ENCODE measurements around the gene C12orf56. TPM values are rescaled to one million over a fixed set of nuclear protein-coding genes. Genes with fewer than 3 reads are reported as not detected.
A peak's percentile ranks its signal among the peaks of the same experiment; 100 is the strongest.
"Not testable (repeated sequence)": the region's sequence is repeated elsewhere in the genome, so short reads cannot be mapped to it uniquely, and the experiment has no call there.

The C12orf56 gene
- total RNA-seq, 1 donor from 2014 or later, result 0.41 TPM

- FAIRE-seq; DNase-seq (ENCODE audit: low spot score in 2 of 2): not testable (repeated sequence)
Measured at GRCh38 chr12:64319540-64320225, 70.9 kb downstream of the C12orf56 start.

- FAIRE-seq (no peak), DNase-seq (ENCODE audit: low spot score in 2 of 2) (peak in 1 of 2 donors; percentile 16)
Measured at GRCh38 chr12:64318605-64319004, 72.0 kb downstream of the C12orf56 start.

GRCh38 chr12:64311877-64312276 lies 78.7 kb downstream of the C12orf56 start:
- FAIRE-seq (no peak), DNase-seq (ENCODE audit: low spot score in 2 of 2) (no peak)

GRCh38 chr12:64304571-64304970 lies 86.0 kb downstream of the C12orf56 start:
- no peak for DNase-seq (ENCODE audit: low spot score in 2 of 2)
- no peak for FAIRE-seq

- no peak for FAIRE-seq
- no peak for DNase-seq (ENCODE audit: low spot score in 2 of 2)
Measured at GRCh38 chr12:64299628-64300027, 90.9 kb downstream of the C12orf56 start.

- FAIRE-seq (no peak), DNase-seq (ENCODE audit: low spot score in 2 of 2) (no peak)
Measured at GRCh38 chr12:64296301-64296700, 94.3 kb downstream of the C12orf56 start.

GRCh38 chr12:64293654-64294364 lies 96.7 kb downstream of the C12orf56 start:
- DNase-seq (ENCODE audit: low spot score in 2 of 2) (no peak), FAIRE-seq (no peak)

GRCh38 chr12:64293174-64293573 lies 97.4 kb downstream of the C12orf56 start:
- not testable (repeated sequence) for FAIRE-seq; DNase-seq (ENCODE audit: low spot score in 2 of 2)

GRCh38 chr12:64286521-64286920 lies 104.0 kb downstream of the C12orf56 start:
- DNase-seq (ENCODE audit: low spot score in 2 of 2) (no peak), FAIRE-seq (no peak)

- FAIRE-seq, result no peak
- DNase-seq (ENCODE audit: low spot score in 2 of 2), result no peak
Measured at GRCh38 chr12:64284256-64284655, 106.3 kb downstream of the C12orf56 start.

- no peak for FAIRE-seq
- no peak for DNase-seq (ENCODE audit: low spot score in 2 of 2)
Measured at GRCh38 chr12:64278421-64278820, 112.1 kb downstream of the C12orf56 start.

GRCh38 chr12:64273527-64274403 lies 116.8 kb downstream of the C12orf56 start:
- no peak for FAIRE-seq
- no peak for DNase-seq (ENCODE audit: low spot score in 2 of 2)

- no peak for DNase-seq (ENCODE audit: low spot score in 2 of 2)
- no peak for FAIRE-seq
Measured at GRCh38 chr12:64270411-64270810, 120.1 kb downstream of the C12orf56 start.

- FAIRE-seq (no peak), DNase-seq (ENCODE audit: low spot score in 2 of 2) (no peak)
Measured at GRCh38 chr12:64269161-64269560, 121.4 kb downstream of the C12orf56 start.

- no peak for DNase-seq (ENCODE audit: low spot score in 2 of 2)
- FAIRE-seq, result no peak
Measured at GRCh38 chr12:64268409-64268808, 122.1 kb downstream of the C12orf56 start.

GRCh38 chr12:64265839-64266238 lies 124.7 kb downstream of the C12orf56 start:
- DNase-seq (ENCODE audit: low spot score in 2 of 2) (no peak), FAIRE-seq (no peak)

- DNase-seq (ENCODE audit: low spot score in 2 of 2) (no peak), FAIRE-seq (no peak)
Measured at GRCh38 chr12:64261813-64262212, 128.7 kb downstream of the C12orf56 start.

- no peak for DNase-seq (ENCODE audit: low spot score in 2 of 2)
Measured at GRCh38 chr12:64258576-64258975, 132.0 kb downstream of the C12orf56 start.

GRCh38 chr12:64256166-64256800 lies 134.3 kb downstream of the C12orf56 start:
- FAIRE-seq (peak; percentile 98), DNase-seq (ENCODE audit: low spot score in 2 of 2) (peak; percentile 7 to 38)

More at GRCh38 chr12:64258576-64258975, 132.0 kb downstream of the C12orf56 start:
- no peak for FAIRE-seq

GRCh38 chr12:64255249-64255648 lies 135.3 kb downstream of the C12orf56 start:
- no peak for FAIRE-seq
- DNase-seq (ENCODE audit: low spot score in 2 of 2), result no peak
